Ovary (tissue), 9 donors: ENCODE results near the gene VDR. TPM values are rescaled to one million over a fixed set of nuclear protein-coding genes. Genes with fewer than 3 reads are reported as not detected.

Source experiments
- DNase-seq, 5 donors: peaks; one replicate each; pipeline ENCODE4 v3.0.0-alpha.2; 2019 to 2020
- H3K27ac ChIP-seq, 2 donors: fragments of 200-600 bp; one replicate each; pipeline versions ENCODE4 v1.5.1 to v1.8.0; 2019 to 2022
- H3K27me3 ChIP-seq: fragments of 200-600 bp; one replicate; pipeline ENCODE4 v1.8.0; 2022
- H3K36me3 ChIP-seq: fragments of 200-600 bp; sonication (generic); one replicate; pipeline ENCODE4 v1.5.1; 2019
- H3K4me1 ChIP-seq: one replicate; pipeline ENCODE4 v1.8.1; 2013; ENCODE audit warnings: mild to moderate bottlenecking, moderate library complexity; ENCODE audit not compliant: insufficient read depth
- H3K4me3 ChIP-seq: fragments of 200-600 bp; sonication (generic); one replicate; pipeline ENCODE4 v1.5.1; 2017
- H3K9me3 ChIP-seq, 2 donors: fragments of 200-600 bp in 1 of 2; sonication (generic) in 1 of 2; one replicate each; pipeline versions ENCODE4 v1.5.1 to v1.8.1; 2013 to 2019; ENCODE audit warnings: mild to moderate bottlenecking in 1 of 2, moderate library complexity in 1 of 2
- EP300 ChIP-seq: sonication (generic); formaldehyde crosslinking; IDR thresholded peaks from one replicate; pipeline ENCODE4 v1.6.1; 2017; ENCODE audit warnings: antibody characterized with exemption
- POLR2A ChIP-seq: fragments of 450-650 bp; IDR thresholded peaks from one replicate; pipeline ENCODE4 v1.6.1; 2017; ENCODE audit warnings: antibody characterized with exemption, mild to moderate bottlenecking, moderate library complexity
- WGBS, 3 donors: extraction: QIAGEN DNeasy Blood & Tissue Kit in 1 of 3; methylation state at CpG; one replicate each; pipeline versions ENCODE4 v1.1.5 to v1.1.7; 2013 to 2017; 5-methylcytosine and 5-hydroxymethylcytosine counted together
- intact Hi-C, 4 donors: fragments of 100-400 bp; cut with DNase I; formaldehyde crosslinking; loops; one replicate each; pipeline versions ENCODE4 v1.11.0 to v1.15.1; 2022 to 2023
- polyA plus RNA-seq, 2 donors: library from polyadenylated mRNA; stranded (reverse); fragments of 200-250 nt in 1 of 2; fragments of 350-450 nt in 1 of 2; fragmentation: Illumina TruSeq in 1 of 2; extraction: RNeasy Lipid Tissue Mini Kit (QIAGEN cat#74804) in 1 of 2; gene quantifications; one replicate each; pipeline ENCODE4 v1.2.3, GENCODE V29; 2013 to 2014
- total RNA-seq, 7 donors: library from RNA; depleted of rRNA in 2 of 7; stranded (reverse); fragments of >200 nt in 2 of 7; fragmentation: NEBNext Ultra II Directional in 3 of 7; extraction: Animal tissue kit (Norgen Biotek cat#: 25700) in 3 of 7; gene quantifications; one replicate each; pipeline versions ENCODE4 v1.1.0 to v1.2.4, GENCODE V29; 2016 to 2023
- TF ChIP-seq, protein P1 (sequence below), 3 donors: fragments of 450-650 bp in 2 of 3; fragments of 200-600 bp in 1 of 3; IDR thresholded peaks; one replicate each; pipeline versions ENCODE4 v1.5.1 to v1.8.0; 2016 to 2022; ENCODE audit warnings: antibody characterized with exemption in 3 of 3, mild to moderate bottlenecking in 1 of 3
- donor health status: DM: no; HTN: no; CAD: no; lungs with moderate emphysema.
- donor health status: DM: no; HTN: no; CAD: no.
- donor health status: Bipolar disorder and iron deficiency.
- donor health status: DM: yes; HTN: yes; CAD: no.
- donor health status: DM: no; HTN: no; CAD: no.
- donor health status: DM: yes; HTN: yes; CAD: no.

VDR gene
- total and polyA plus RNA-seq, 9 donors, result 0.31 to 2.7 (median 1.1) TPM

DNA sequence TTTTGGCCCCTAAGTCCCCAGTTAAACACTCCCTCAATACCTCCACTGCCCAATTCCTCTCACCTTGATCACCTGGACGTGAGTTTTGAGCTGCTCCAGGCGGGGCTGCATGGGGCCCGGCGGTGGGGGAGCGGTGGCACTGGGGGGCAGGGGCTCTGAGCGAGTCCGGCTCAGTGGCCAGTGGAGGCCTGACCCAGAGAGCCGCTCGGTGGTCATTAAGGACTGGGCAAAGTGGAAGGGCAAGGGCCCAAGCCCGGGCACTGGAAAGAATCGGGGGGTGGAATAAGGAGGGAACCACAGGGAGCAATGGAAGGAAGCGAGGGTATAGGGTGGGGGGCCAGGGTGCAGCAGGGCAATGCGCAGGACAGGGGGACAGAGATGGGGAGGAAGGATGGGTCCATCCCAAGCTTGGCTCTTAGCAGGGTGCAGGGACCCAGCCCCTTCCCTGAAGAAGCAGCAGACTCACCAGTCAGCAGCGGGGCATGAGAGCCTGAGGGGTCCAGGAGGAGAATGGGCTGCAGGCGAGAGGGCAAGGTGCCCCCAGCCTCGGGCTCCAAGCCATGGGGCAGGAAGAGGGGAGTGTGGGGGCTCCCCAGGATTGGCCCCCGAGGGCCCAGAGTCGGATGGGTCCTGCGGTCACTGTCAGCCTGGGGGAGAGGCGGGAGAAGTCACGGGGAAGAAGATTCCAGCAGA lies 109.5 kb downstream of the VDR start:
- Histone ChIP-seq H3K27me3 (no peaks in the 10 kb centered on the region), H3K4me1 (peaks cover 10% of the 10 kb centered on the region), H3K27ac (no peak overlapping the region), H3K4me3 (no peak overlapping the region), H3K36me3 (no peaks in the 10 kb centered on the region), H3K9me3 (no peaks in the 10 kb centered on the region)
- intact Hi-C loops, result no loop called here
- WGBS, 3 donors, result 92 to 96% (median 93%) methylated on average over 21 of the region's 21 CpGs
- no peak for TF ChIP-seq EP300
- no peak for TF ChIP-seq POLR2A
- TF ChIP-seq, protein P1, sequence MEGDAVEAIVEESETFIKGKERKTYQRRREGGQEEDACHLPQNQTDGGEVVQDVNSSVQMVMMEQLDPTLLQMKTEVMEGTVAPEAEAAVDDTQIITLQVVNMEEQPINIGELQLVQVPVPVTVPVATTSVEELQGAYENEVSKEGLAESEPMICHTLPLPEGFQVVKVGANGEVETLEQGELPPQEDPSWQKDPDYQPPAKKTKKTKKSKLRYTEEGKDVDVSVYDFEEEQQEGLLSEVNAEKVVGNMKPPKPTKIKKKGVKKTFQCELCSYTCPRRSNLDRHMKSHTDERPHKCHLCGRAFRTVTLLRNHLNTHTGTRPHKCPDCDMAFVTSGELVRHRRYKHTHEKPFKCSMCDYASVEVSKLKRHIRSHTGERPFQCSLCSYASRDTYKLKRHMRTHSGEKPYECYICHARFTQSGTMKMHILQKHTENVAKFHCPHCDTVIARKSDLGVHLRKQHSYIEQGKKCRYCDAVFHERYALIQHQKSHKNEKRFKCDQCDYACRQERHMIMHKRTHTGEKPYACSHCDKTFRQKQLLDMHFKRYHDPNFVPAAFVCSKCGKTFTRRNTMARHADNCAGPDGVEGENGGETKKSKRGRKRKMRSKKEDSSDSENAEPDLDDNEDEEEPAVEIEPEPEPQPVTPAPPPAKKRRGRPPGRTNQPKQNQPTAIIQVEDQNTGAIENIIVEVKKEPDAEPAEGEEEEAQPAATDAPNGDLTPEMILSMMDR (IDR thresholded peaks at IDR 0.05), result no peak
- DNase-seq, result no peak

DNA sequence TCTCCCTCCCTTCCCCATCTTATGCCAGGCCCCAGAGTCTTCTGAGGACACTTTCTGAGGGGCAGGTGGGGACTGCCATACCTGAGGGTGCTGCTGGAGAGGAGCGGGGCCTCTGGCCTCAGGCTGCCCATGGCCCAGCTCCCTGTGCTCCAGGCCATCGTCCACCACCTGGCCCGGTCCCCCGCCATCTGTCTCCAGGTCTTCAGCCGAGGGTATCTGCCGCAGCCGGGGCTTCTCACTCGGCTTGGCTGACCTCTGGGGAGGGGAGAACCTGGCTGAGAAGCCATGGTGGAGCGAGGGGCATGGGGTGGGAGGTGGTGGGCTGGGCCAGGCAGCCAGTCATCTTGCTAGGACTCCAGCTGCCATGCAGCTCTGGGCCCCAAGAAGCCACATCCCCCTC lies 110.1 kb downstream of the VDR start:
- H3K27me3 ChIP-seq, result no peaks in the 10 kb centered on the region
- DNase-seq, result no peak
- 89 to 93% (median 90%) methylated on average over 9 of the region's 9 CpGs for WGBS, 3 donors
- no peak for TF ChIP-seq POLR2A
- TF ChIP-seq, protein P1 (IDR thresholded peaks at IDR 0.05), result no peak
- TF ChIP-seq EP300, result no peak
- no peak overlapping the region for H3K4me3 ChIP-seq
- no peak overlapping the region for H3K27ac ChIP-seq
- intact Hi-C loops, result no loop called here
- H3K4me1 ChIP-seq, result peaks cover 6% of the 10 kb centered on the region
- no peaks in the 10 kb centered on the region for H3K9me3 ChIP-seq
- H3K36me3 ChIP-seq, result no peaks in the 10 kb centered on the region

DNA sequence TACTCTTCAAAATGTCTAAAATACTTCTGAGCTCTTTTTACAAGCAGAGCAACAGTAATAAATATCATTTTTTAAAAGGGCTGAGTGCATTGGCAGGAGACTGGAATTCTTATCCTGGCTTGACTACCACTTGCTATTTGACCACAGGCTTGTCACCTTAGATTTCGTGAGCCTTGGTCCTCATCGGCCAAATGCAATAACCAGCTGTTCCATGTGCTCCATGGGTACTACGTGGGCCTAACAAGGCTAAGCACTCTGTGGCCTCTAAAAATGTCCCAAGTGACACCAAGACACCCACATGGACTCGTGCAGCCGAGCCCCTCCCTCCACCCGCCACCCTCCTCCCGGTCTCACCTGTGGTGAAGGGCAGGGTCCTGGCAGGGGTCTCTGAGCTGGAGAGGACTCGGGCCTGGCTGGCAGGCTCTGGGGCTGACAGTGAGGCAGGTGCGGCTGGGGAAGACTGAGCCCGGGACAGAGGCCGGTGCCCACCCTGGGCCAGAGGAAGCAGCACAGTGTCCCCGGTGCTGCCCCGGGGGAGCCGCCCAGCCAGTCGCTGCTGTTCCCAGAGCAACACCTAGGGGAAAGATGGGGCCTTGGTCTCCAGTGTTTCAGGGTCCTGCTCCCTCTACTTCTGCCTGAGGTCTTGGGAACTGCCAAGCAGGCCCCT lies 111.6 kb downstream of the VDR start:
- Histone ChIP-seq H3K9me3 (no peaks in the 10 kb centered on the region), H3K27me3 (no peaks in the 10 kb centered on the region), H3K36me3 (no peaks in the 10 kb centered on the region), H3K4me1 (no peaks in the 10 kb centered on the region), H3K27ac (no peak overlapping the region), H3K4me3 (no peak overlapping the region)
- no peak for DNase-seq
- 82 to 83% (median 83%) methylated on average over 15 of the region's 15 CpGs for WGBS, 3 donors
- intact Hi-C loops, result no loop called here
- TF ChIP-seq, protein P1 (IDR thresholded peaks at IDR 0.05), result no peak
- no peak for TF ChIP-seq POLR2A
- TF ChIP-seq EP300, result no peak

DNA sequence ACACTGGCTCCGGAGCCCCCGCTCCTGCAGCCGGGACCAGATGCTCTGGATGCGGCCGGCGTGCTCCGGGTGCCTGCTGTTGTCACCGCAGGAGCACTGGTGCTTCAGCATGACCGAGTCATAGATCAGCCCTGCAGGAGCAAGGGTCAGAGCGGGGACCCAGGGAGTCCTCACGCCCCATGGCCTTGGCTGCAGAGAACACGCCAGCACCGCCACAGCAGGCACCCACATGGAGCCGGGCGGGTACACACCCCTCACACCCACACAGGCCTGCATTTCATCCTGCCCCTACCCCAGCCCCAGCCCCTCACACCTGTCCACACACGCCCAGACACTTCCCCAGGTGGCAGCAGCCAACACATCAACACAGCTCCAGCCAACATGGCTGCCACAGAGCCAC lies 112.9 kb downstream of the VDR start:
- Histone ChIP-seq H3K36me3 (no peaks in the 10 kb centered on the region), H3K27me3 (no peaks in the 10 kb centered on the region)
- intact Hi-C loops, result no loop called here

More for the DNA sequence above, 112.9 kb downstream of the VDR start:
- DNase-seq, result no peak
- Histone ChIP-seq H3K27ac (no peak overlapping the region), H3K4me3 (no peak overlapping the region), H3K9me3 (no peaks in the 10 kb centered on the region), H3K4me1 (no peaks in the 10 kb centered on the region)
- WGBS, 3 donors, result 88 to 92% (median 89%) methylated on average over 16 of the region's 16 CpGs
- TF ChIP-seq, protein P1 (IDR thresholded peaks at IDR 0.05), result no peak
- TF ChIP-seq POLR2A, result no peak
- no peak for TF ChIP-seq EP300

Other genes starting within 250 kb of the VDR start
- gene RPAP3, start 199.0 kb downstream of the VDR start, total RNA-seq, result 10 to 100 TPM; 18.4 to 71.3 (median 41.8) TPM
- gene RPAP3, start 199.0 kb downstream of the VDR start, polyA plus RNA-seq, result 10 to 100 TPM; 15.6 to 18.6 TPM
- gene ENDOU, start 179.5 kb downstream of the VDR start, total RNA-seq, result 1 to 10 TPM in 5 of 7 donors, under 1 TPM in 2; 0.69 to 3.6 (median 1.3) TPM
- gene ENDOU, start 179.5 kb downstream of the VDR start, polyA plus RNA-seq, result 1 to 10 TPM; 1.4 to 1.6 TPM
- gene RAPGEF3, start 146.1 kb downstream of the VDR start, total RNA-seq, result 100 to 1,000 TPM in 3 of 7 donors, 10 to 100 TPM in 4; 50.4 to 132 (median 93.5) TPM
- 10 to 100 TPM; 16.9 to 68.4 TPM for gene RAPGEF3, start 146.1 kb downstream of the VDR start, polyA plus RNA-seq
- gene SLC48A1, start 131.8 kb downstream of the VDR start, total RNA-seq, result 100 to 1,000 TPM in 2 of 7 donors, 10 to 100 TPM in 5; 36.7 to 143 (median 98.3) TPM
- gene SLC48A1, start 131.8 kb downstream of the VDR start, polyA plus RNA-seq, result 10 to 100 TPM; 24.1 to 41.1 TPM
- gene HDAC7, start 85.1 kb downstream of the VDR start, total RNA-seq, result 100 to 1,000 TPM in 5 of 7 donors, 10 to 100 TPM in 2; 47.2 to 151 (median 103) TPM
- gene HDAC7, start 85.1 kb downstream of the VDR start, polyA plus RNA-seq, result 10 to 100 TPM; 40.1 to 79.4 TPM
- gene TMEM106C, start 58.6 kb upstream of the VDR start, total RNA-seq, result 10 to 100 TPM; 31.1 to 87.5 (median 55.0) TPM
- 100 to 1,000 TPM in 1 of 2 donors, 10 to 100 TPM in 1; 52.0 to 110 TPM for gene TMEM106C, start 58.6 kb upstream of the VDR start, polyA plus RNA-seq
- gene COL2A1, start 99.5 kb upstream of the VDR start, total RNA-seq, result 1 to 10 TPM in 5 of 7 donors, under 1 TPM in 1, not detected in 1; 0.72 to 1.5 (median 1.1) TPM
- under 1 TPM; 0.05 to 0.30 TPM for gene COL2A1, start 99.5 kb upstream of the VDR start, polyA plus RNA-seq
- 10 to 100 TPM; 14.7 to 28.9 (median 21.6) TPM for gene SENP1, start 201.1 kb upstream of the VDR start, total RNA-seq
- 10 to 100 TPM in 1 of 2 donors, 1 to 10 TPM in 1; 6.2 to 10.4 TPM for gene SENP1, start 201.1 kb upstream of the VDR start, polyA plus RNA-seq
- gene PFKM, start 214.4 kb upstream of the VDR start, total RNA-seq, result 100 to 1,000 TPM in 4 of 7 donors, 10 to 100 TPM in 3; 43.0 to 133 (median 111) TPM
- 10 to 100 TPM; 60.8 to 80.9 TPM for gene PFKM, start 214.4 kb upstream of the VDR start, polyA plus RNA-seq